GM23248 (cell line): Measurements from ENCODE around the gene COL13A1.

ENCODE experiments used
- EZH2 ChIP-seq: fragments of 200-600 bp; sonication (generic); IDR thresholded peaks from 2 replicates; pipeline ENCODE4 v1.6.1; 2018; ENCODE audit warnings: antibody characterized with exemption, mild to moderate bottlenecking; ENCODE audit not compliant: insufficient read depth, poor library complexity, severe bottlenecking
- EZH2phosphoT487 ChIP-seq: fragments of 200-600 bp; sonication (generic); IDR thresholded peaks from 2 replicates; pipeline ENCODE4 v1.6.1; 2018; ENCODE audit warnings: antibody characterized with exemption, moderate library complexity, mild to moderate bottlenecking, low read depth; ENCODE audit not compliant: insufficient read depth

GRCh38 chr10:69910561-69910960 is 108.9 kb downstream of the COL13A1 start:
- TF ChIP-seq EZH2 (no peak), EZH2phosphoT487 (no peak)
